SU-DHL-6 (cell line): ENCODE measurements around the gene GHDC.
"Not testable (repeated sequence)": the region's sequence is repeated elsewhere in the genome, so short reads cannot be mapped to it uniquely, and the experiment has no call there.

Experiments used
- H2AFZ ChIP-seq: fragments of 200-600 bp; sonication (generic); 2 replicates; pipeline ENCODE4 v1.6.1; 2014; ENCODE audit warnings: low read depth, mild to moderate bottlenecking, moderate library complexity, mixed read lengths, antibody characterized with exemption, low read length; ENCODE audit not compliant: severe bottlenecking
- H3F3A ChIP-seq: fragments of 200-600 bp; shearing (Covaris generic); 2 replicates; pipeline ENCODE4 v1.6.0; 2016; ENCODE audit warnings: antibody characterized with exemption, mild to moderate bottlenecking; ENCODE audit not compliant: insufficient read depth
- H3K27ac ChIP-seq: fragments of 200-600 bp; sonication (generic); 2 replicates; pipeline ENCODE4 v1.5.1; 2016; ENCODE audit warnings: low read depth, mild to moderate bottlenecking, low read length, moderate library complexity, mixed read lengths
- H3K27me3 ChIP-seq: fragments of 200-600 bp; sonication (generic), shearing (Covaris generic); 2 replicates; pipeline ENCODE4 v1.6.0; 2014; ENCODE audit warnings: mild to moderate bottlenecking, low read length
- H3K36me3 ChIP-seq: fragments of 200-600 bp; sonication (generic); 2 replicates; pipeline ENCODE4 v1.6.1; 2014; ENCODE audit warnings: mild to moderate bottlenecking, low read length, mixed read lengths
- H3K4me2 ChIP-seq: fragments of 300-600, 200-600 bp; shearing (Covaris generic), sonication (generic); 2 replicates; pipeline ENCODE4 v1.6.0; 2014; ENCODE audit warnings: low read length, low read depth, mild to moderate bottlenecking; ENCODE audit not compliant: poor library complexity, severe bottlenecking
- H3K4me3 ChIP-seq: fragments of 200-600 bp; sonication (generic); 2 replicates; pipeline ENCODE4 v1.5.1; 2014; ENCODE audit warnings: antibody characterized with exemption, low read length, mild to moderate bottlenecking, mixed read lengths; ENCODE audit not compliant: insufficient read depth, poor library complexity, severe bottlenecking
- H3K79me2 ChIP-seq: fragments of 200-600 bp; sonication (generic); 2 replicates; pipeline ENCODE4 v1.6.1; 2014; ENCODE audit warnings: mild to moderate bottlenecking, low read length, moderate library complexity; ENCODE audit not compliant: insufficient read depth
- H3K9ac ChIP-seq: fragments of 200-600 bp; sonication (generic); 2 replicates; pipeline ENCODE4 v1.7.0; 2014; ENCODE audit warnings: mild to moderate bottlenecking, low read length
- H3K9me2 ChIP-seq: fragments of 200-600 bp; sonication (generic); replicated peaks from 2 replicates; pipeline ENCODE4 v1.6.1; 2014; ENCODE audit warnings: low read length; ENCODE audit not compliant: insufficient read depth
- H3K9me3 ChIP-seq: fragments of 200-600 bp; sonication (generic); 2 replicates; pipeline ENCODE4 v1.6.1; 2014; ENCODE audit warnings: low read length, mixed read lengths; ENCODE audit not compliant: insufficient read depth
- H4K20me1 ChIP-seq: fragments of 200-600 bp; sonication (generic); 2 replicates; pipeline ENCODE4 v1.6.1; 2014; ENCODE audit warnings: low read depth, mild to moderate bottlenecking, antibody characterized with exemption, low read length, moderate library complexity, mixed read lengths
- EZH2phosphoT487 ChIP-seq: fragments of 200-600 bp; sonication (generic), shearing (Covaris generic); conservative IDR thresholded peaks from 2 replicates; pipeline ENCODE4 v1.6.1; 2018; ENCODE audit warnings: mild to moderate bottlenecking, antibody characterized with exemption, low read length, moderate library complexity, mixed read lengths
- TF ChIP-seq, protein P1 (sequence below): fragments of 200-600 bp; sonication (generic); IDR thresholded peaks from one replicate; pipeline ENCODE4 v1.5.1; 2017; ENCODE audit warnings: antibody characterized with exemption, mild to moderate bottlenecking, low read length, moderate library complexity; ENCODE audit not compliant: insufficient read depth, poor library complexity, severe bottlenecking

The GHDC gene

DNA sequence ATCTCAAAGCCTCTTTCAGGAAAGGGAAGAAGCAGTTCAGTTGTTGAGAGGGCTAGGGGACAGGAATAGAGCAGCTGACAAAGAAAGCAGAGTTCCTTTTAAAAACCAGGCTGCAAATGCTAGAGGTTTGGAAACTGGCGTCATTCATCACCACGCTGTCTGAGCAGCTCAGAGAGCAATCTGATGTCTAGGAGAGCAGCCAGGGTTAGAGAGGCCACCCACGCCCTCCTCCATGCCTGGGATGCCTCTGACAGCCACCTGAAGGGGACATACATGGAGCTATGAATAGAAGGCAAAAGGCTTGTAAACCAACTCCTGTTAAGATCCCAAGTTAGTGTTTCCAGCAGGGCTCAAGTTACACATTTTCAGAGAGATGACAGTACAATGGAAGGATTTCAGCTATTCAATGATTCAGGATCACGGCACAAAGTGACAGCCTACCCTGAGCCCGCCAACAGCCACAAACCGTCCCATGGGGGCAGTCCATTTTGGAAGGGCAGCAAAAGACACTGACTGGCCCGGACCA is 51.9 kb downstream of the GHDC start:
- Histone ChIP-seq H3K4me3 (no peak overlapping the region), H3K9me3 (no peaks in the 10 kb centered on the region), H4K20me1 (no peaks in the 10 kb centered on the region; the same call in 1 of the 2 replicates), H3K4me2 (no peak overlapping the region), H3K79me2 (peaks cover 77% of the 10 kb centered on the region), H3F3A (no peaks in the 10 kb centered on the region), H3K36me3 (peaks cover 3% of the 10 kb centered on the region; the same call in 1 of the 2 replicates), H3K9ac (no peak overlapping the region), H3K9me2 (no peaks in the 10 kb centered on the region), H3K27ac (no peak overlapping the region), H3K27me3 (no peaks in the 10 kb centered on the region), H2AFZ (no peak overlapping the region)
- TF ChIP-seq EZH2phosphoT487: no peak
- TF ChIP-seq, protein P1, sequence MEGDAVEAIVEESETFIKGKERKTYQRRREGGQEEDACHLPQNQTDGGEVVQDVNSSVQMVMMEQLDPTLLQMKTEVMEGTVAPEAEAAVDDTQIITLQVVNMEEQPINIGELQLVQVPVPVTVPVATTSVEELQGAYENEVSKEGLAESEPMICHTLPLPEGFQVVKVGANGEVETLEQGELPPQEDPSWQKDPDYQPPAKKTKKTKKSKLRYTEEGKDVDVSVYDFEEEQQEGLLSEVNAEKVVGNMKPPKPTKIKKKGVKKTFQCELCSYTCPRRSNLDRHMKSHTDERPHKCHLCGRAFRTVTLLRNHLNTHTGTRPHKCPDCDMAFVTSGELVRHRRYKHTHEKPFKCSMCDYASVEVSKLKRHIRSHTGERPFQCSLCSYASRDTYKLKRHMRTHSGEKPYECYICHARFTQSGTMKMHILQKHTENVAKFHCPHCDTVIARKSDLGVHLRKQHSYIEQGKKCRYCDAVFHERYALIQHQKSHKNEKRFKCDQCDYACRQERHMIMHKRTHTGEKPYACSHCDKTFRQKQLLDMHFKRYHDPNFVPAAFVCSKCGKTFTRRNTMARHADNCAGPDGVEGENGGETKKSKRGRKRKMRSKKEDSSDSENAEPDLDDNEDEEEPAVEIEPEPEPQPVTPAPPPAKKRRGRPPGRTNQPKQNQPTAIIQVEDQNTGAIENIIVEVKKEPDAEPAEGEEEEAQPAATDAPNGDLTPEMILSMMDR: no peak

DNA sequence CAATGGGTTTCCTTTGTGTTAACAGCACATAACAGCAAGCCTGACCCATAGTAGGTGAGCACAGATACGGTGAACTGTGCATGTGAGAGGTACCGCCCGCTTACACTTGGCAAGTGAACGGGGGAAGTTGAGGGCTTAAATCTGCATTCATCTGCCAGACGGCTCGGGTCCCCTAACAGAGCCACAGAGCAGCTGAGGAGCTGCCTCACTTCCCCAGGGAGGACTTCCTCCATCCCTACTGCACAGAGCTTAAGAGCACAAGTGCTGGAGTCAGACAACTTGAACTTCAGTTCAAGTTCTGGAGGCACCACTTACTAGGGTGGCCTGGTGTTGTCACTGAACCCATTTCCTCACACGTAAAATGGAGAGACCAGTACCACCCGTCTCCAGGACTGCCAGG is 52.9 kb downstream of the GHDC start:
- H3F3A ChIP-seq: no peaks in the 10 kb centered on the region
- H3K9ac ChIP-seq: no peak overlapping the region
- peaks cover 82% of the 10 kb centered on the region for H3K79me2 ChIP-seq
- H3K27me3 ChIP-seq: no peaks in the 10 kb centered on the region
- no peaks in the 10 kb centered on the region for H3K9me2 ChIP-seq
- H3K27ac ChIP-seq: no peak overlapping the region
- no peaks in the 10 kb centered on the region for H3K9me3 ChIP-seq
- H2AFZ ChIP-seq: no peak overlapping the region
- TF ChIP-seq, protein P1: no peak
- TF ChIP-seq EZH2phosphoT487: no peak
- peaks cover 3% of the 10 kb centered on the region; the same call in 1 of the 2 replicates for H3K36me3 ChIP-seq
- no peak overlapping the region for H3K4me3 ChIP-seq
- no peak overlapping the region for H3K4me2 ChIP-seq
- no peaks in the 10 kb centered on the region; the same call in 1 of the 2 replicates for H4K20me1 ChIP-seq

DNA sequence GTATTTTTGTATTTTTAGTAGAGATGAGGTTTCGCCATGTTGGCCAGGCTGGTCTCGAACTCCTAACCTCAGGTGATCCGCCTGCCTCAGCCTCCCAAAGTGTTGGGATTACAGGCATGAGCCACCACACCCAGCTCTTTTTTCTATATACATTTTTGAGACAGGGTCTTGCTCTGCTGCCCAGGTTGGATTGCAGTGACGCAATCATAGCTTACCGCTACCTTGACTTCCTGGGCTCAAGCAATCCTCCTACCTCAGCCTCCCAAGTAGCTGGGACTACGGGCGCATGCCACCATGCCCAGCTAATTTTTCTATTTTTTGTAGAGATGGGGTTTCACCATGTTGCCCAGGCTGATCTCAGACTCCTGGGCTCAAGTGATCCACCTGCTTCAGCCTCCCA is 53.6 kb downstream of the GHDC start:
- peaks cover 82% of the 10 kb centered on the region for H3K79me2 ChIP-seq
- not testable (repeated sequence) for H3K9me2 ChIP-seq, H3K36me3 ChIP-seq, H4K20me1 ChIP-seq, H2AFZ ChIP-seq, H3K27me3 ChIP-seq, H3F3A ChIP-seq, H3K9me3 ChIP-seq, H3K9ac ChIP-seq, H3K4me2 ChIP-seq, H3K27ac ChIP-seq, H3K4me3 ChIP-seq
